HepG2 (cell line): ENCODE data around the gene ADGRG1. TPM values are rescaled to one million over a fixed set of nuclear protein-coding genes. Genes with fewer than 3 reads are reported as not detected.

Experiments used
- CHD2 ChIP-seq: IDR thresholded peaks from 2 replicates; pipeline ENCODE4 v1.6.1; 2011; ENCODE audit warnings: low read depth, low read length, improper control_type of control experiment
- E2F5 ChIP-seq: sonication (generic); formaldehyde crosslinking; conservative IDR thresholded peaks from 2 replicates; pipeline ENCODE4 v1.4.0; 2020; ENCODE audit warnings: missing genetic modification reagents
- GABPA ChIP-seq, 2 experiments: IDR thresholded peaks; 2 replicates each; pipeline ENCODE4 v1.6.1; 2011 to 2016; ENCODE audit warnings: low read depth in 2 of 2, low read length in 1 of 2, missing biosample characterization in 1 of 2, missing genetic modification characterization in 1 of 2
- HMG20B ChIP-seq: conservative IDR thresholded peaks from 2 replicates; pipeline ENCODE4 v1.6.1; 2016; ENCODE audit warnings: missing genetic modification reagents, missing compliant biosample characterization
- HNRNPK ChIP-seq: fragments of 200-400 bp; formaldehyde crosslinking; IDR thresholded peaks from 2 replicates; pipeline ENCODE4 v1.6.1; 2018; ENCODE audit warnings: low read length, low read depth, moderate library complexity, mild to moderate bottlenecking; ENCODE audit not compliant: poor library complexity, severe bottlenecking
- IKZF1 ChIP-seq: fragments of 450-650 bp; IDR thresholded peaks from 2 replicates; pipeline ENCODE4 v1.7.1; 2016
- JUN ChIP-seq: sonication (generic); formaldehyde crosslinking; IDR thresholded peaks from 2 replicates; pipeline ENCODE4 v1.4.0; 2020; ENCODE audit warnings: mild to moderate bottlenecking, missing genetic modification reagents
- NBN ChIP-seq: fragments of 450-650 bp; conservative IDR thresholded peaks from 2 replicates; pipeline ENCODE4 v1.6.1; 2017
- SRY ChIP-seq: sonication (generic); formaldehyde crosslinking; IDR thresholded peaks from 2 replicates; pipeline ENCODE4 v1.8.0; 2022; ENCODE audit warnings: mild to moderate bottlenecking, missing genetic modification reagents
- USF2 ChIP-seq, 2 experiments: sonication (generic) in 1 of 2; formaldehyde crosslinking in 1 of 2; IDR thresholded peaks; 2 replicates each; pipeline versions ENCODE4 v1.5.1 to v1.6.1; 2011 to 2020; ENCODE audit warnings: borderline replicate concordance in 1 of 2, low read depth in 1 of 2, low read length in 1 of 2, mild to moderate bottlenecking in 1 of 2, missing genetic modification reagents in 1 of 2, moderate library complexity in 1 of 2
- XBP1 ChIP-seq: sonication (generic); formaldehyde crosslinking; IDR thresholded peaks from 2 replicates; pipeline ENCODE4 v1.5.0; 2020; ENCODE audit warnings: missing genetic modification reagents
- ZBTB2 ChIP-seq: sonication (generic); formaldehyde crosslinking; IDR thresholded peaks from 2 replicates; pipeline ENCODE4 v1.8.0; 2022; ENCODE audit warnings: low read depth, missing genetic modification reagents
- ZIK1 ChIP-seq: sonication (generic); formaldehyde crosslinking; IDR thresholded peaks from 2 replicates; pipeline ENCODE4 v1.5.0; 2020; ENCODE audit warnings: mild to moderate bottlenecking, low read depth, missing genetic modification reagents, borderline replicate concordance
- ZNF263 ChIP-seq: sonication (generic); formaldehyde crosslinking; IDR thresholded peaks from 2 replicates; pipeline ENCODE4 v1.4.0; 2020; ENCODE audit warnings: missing genetic modification reagents
- ZNF580 ChIP-seq: IDR thresholded peaks from 2 replicates; pipeline ENCODE4 v1.6.1; 2016; ENCODE audit warnings: low read depth, borderline replicate concordance
- ZNF589 ChIP-seq: sonication (generic); formaldehyde crosslinking; conservative IDR thresholded peaks from 2 replicates; pipeline ENCODE4 v1.8.0; 2022; ENCODE audit warnings: mild to moderate bottlenecking, moderate library complexity, missing genetic modification reagents
- ZNF615 ChIP-seq: sonication (generic); formaldehyde crosslinking; IDR thresholded peaks from 2 replicates; pipeline ENCODE4 v1.5.0; 2020; ENCODE audit warnings: mild to moderate bottlenecking, missing genetic modification reagents, borderline replicate concordance
- ZSCAN21 ChIP-seq: sonication (generic); formaldehyde crosslinking; IDR thresholded peaks from 2 replicates; pipeline ENCODE4 v1.8.0; 2022; ENCODE audit warnings: mild to moderate bottlenecking, missing genetic modification reagents, moderate library complexity, borderline replicate concordance
- ZSCAN5A ChIP-seq: sonication (generic); formaldehyde crosslinking; IDR thresholded peaks from 2 replicates; pipeline ENCODE4 v1.8.0; 2022; ENCODE audit warnings: mild to moderate bottlenecking, missing genetic modification reagents, borderline replicate concordance
- polyA plus RNA-seq, 8 experiments: library from polyadenylated mRNA; depleted of rRNA in 3 of 8; stranded (reverse) in 7 of 8; unstranded in 1 of 8; fragments of >200 nt; fragmentation: Illumina TruSeq in 4 of 8; extraction: Trizol in 4 of 8; gene quantifications; 2 replicates each; pipeline versions ENCODE4 v1.2.1 to v1.2.3, GENCODE V29; 2011 to 2016; ENCODE audit warnings: low read depth in 4 of 8, missing spikeins in 1 of 8, mixed read lengths in 1 of 8; ENCODE audit not compliant: insufficient read depth in 1 of 8
- total RNA-seq, 5 experiments: library from RNA; depleted of rRNA; stranded (reverse); fragments of >200 nt; fragmentation: Illumina TruSeq; extraction: Trizol; gene quantifications; 2 replicates each; pipeline ENCODE4 v1.2.3, GENCODE V29; 2016; ENCODE audit warnings: low read depth in 1 of 5
- TF ChIP-seq, protein P1 (sequence below): sonication (generic); formaldehyde crosslinking; IDR thresholded peaks from 2 replicates; pipeline ENCODE4 v1.8.0; 2022; ENCODE audit warnings: missing genetic modification reagents, mild to moderate bottlenecking, borderline replicate concordance
- TF ChIP-seq, protein P2 (sequence below): sonication (generic); formaldehyde crosslinking; IDR thresholded peaks from 2 replicates; pipeline ENCODE4 v1.5.0; 2020; ENCODE audit warnings: missing genetic modification reagents

ADGRG1 gene
- total and polyA plus RNA-seq, 2 of the 13 experiments (the other 11 are each of a cell fraction or from before 2014, with no cell fraction given), result 2.7 to 5.9 TPM

- TF ChIP-seq ZSCAN21 (CRISPR knock-in tag) (no peak), USF2 (IDR thresholded peaks at IDR 0.05; ENCODE audit: low read depth, low read length) (no peak), USF2 (CRISPR knock-in tag; IDR thresholded peaks at IDR 0.05; ENCODE audit: borderline replicate concordance) (no peak; the same call in 1 of the 2 replicates), ZSCAN5A (no peak), ZNF589 (no peak), ZNF580 (CRISPR knock-in tag) (no peak), SRY (no peak), ZBTB2 (CRISPR knock-in tag) (no peak), HNRNPK (no peak), IKZF1 (no peak), JUN (CRISPR knock-in tag) (no peak), ZIK1 (CRISPR knock-in tag) (no peak), GABPA (IDR thresholded peaks at IDR 0.05; ENCODE audit: low read depth, low read length) (no peak), GABPA (CRISPR knock-in tag; IDR thresholded peaks at IDR 0.05; ENCODE audit: low read depth) (no peak), CHD2 (no peak), XBP1 (CRISPR knock-in tag) (no peak), ZNF615 (CRISPR knock-in tag) (no peak), NBN (no peak), E2F5 (CRISPR knock-in tag) (no peak), ZNF263 (0 out of 2 replicates have a peak, but pooled peaks have one; percentile 29), HMG20B (CRISPR knock-in tag) (no peak)
- TF ChIP-seq, protein P1, sequence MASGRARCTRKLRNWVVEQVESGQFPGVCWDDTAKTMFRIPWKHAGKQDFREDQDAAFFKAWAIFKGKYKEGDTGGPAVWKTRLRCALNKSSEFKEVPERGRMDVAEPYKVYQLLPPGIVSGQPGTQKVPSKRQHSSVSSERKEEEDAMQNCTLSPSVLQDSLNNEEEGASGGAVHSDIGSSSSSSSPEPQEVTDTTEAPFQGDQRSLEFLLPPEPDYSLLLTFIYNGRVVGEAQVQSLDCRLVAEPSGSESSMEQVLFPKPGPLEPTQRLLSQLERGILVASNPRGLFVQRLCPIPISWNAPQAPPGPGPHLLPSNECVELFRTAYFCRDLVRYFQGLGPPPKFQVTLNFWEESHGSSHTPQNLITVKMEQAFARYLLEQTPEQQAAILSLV (CRISPR knock-in tag), result no peak
- TF ChIP-seq, protein P2, sequence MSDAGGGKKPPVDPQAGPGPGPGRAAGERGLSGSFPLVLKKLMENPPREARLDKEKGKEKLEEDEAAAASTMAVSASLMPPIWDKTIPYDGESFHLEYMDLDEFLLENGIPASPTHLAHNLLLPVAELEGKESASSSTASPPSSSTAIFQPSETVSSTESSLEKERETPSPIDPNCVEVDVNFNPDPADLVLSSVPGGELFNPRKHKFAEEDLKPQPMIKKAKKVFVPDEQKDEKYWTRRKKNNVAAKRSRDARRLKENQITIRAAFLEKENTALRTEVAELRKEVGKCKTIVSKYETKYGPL, result no peak
Measured at GRCh38 chr16:57624044-57624688, 4.3 kb upstream of the ADGRG1 start (continued).
